Activated naive CD8-positive, alpha-beta T cell treated with anti-CD3 and anti-CD28 coated beads, Interleukin-2, amount 50 U/mL, for 24 hours (primary cell): ENCODE measurements around the gene SDK2.

Experiments used
- ATAC-seq: fragments of 150-1000 bp; cut with Tn5 transposase; one replicate; pipeline ENCODE4 v1.10.0; 2021
- DNase-seq: peaks from one replicate; pipeline ENCODE4 v3.0.0; 2021
- H3K27ac Mint-ChIP-seq: one replicate; pipeline ENCODE4 v1.8.0; 2021; ENCODE audit warnings: mild to moderate bottlenecking, mixed read lengths
- H3K27me3 Mint-ChIP-seq: one replicate; pipeline ENCODE4 v1.8.0; 2021; ENCODE audit warnings: mixed read lengths
- H3K36me3 Mint-ChIP-seq: one replicate; pipeline ENCODE4 v1.8.0; 2021; ENCODE audit warnings: low read depth, mixed read lengths
- H3K4me1 Mint-ChIP-seq: one replicate; pipeline ENCODE4 v1.8.0; 2021; ENCODE audit warnings: mixed read lengths
- H3K4me3 Mint-ChIP-seq: one replicate; pipeline ENCODE4 v1.8.0; 2021; ENCODE audit warnings: mild to moderate bottlenecking, moderate library complexity, mixed read lengths
- H3K9me3 Mint-ChIP-seq: one replicate; pipeline ENCODE4 v1.8.0; 2021; ENCODE audit warnings: mixed read lengths

Gene SDK2

GRCh38 chr17:73297934-73298861 lies 346.0 kb downstream of the SDK2 start:
- no peaks in the 10 kb centered on the region for H3K36me3 Mint-ChIP-seq

GRCh38 chr17:73293480-73293911 lies 350.7 kb downstream of the SDK2 start:
- Mint-ChIP-seq H3K27ac (no peak overlapping the region), H3K36me3 (no peaks in the 10 kb centered on the region), H3K9me3 (no peaks in the 10 kb centered on the region), H3K4me3 (no peak overlapping the region), H3K4me1 (peaks cover 20% of the 10 kb centered on the region), H3K27me3 (peaks cover 4% of the 10 kb centered on the region)
- no peak for ATAC-seq
- DNase-seq = no peak

More at GRCh38 chr17:73297934-73298861, 346.0 kb downstream of the SDK2 start:
- H3K27ac Mint-ChIP-seq = no peak overlapping the region
- H3K27me3 Mint-ChIP-seq = peaks cover 2% of the 10 kb centered on the region
- H3K4me1 Mint-ChIP-seq = no peaks in the 10 kb centered on the region
- no peak overlapping the region for H3K4me3 Mint-ChIP-seq
- ATAC-seq (peak; percentile 28), DNase-seq (no peak)
- H3K9me3 Mint-ChIP-seq = no peaks in the 10 kb centered on the region

- Mint-ChIP-seq H3K36me3 (no peaks in the 10 kb centered on the region), H3K4me3 (no peak overlapping the region), H3K27me3 (peaks cover 3% of the 10 kb centered on the region), H3K9me3 (no peaks in the 10 kb centered on the region), H3K4me1 (peaks cover 20% of the 10 kb centered on the region), H3K27ac (no peak overlapping the region)
- no peak for ATAC-seq
- DNase-seq = no peak
These were observed 351.2 kb downstream of the SDK2 start for GRCh38 chr17:73293031-73293430.

GRCh38 chr17:73292031-73292531 lies 352.2 kb downstream of the SDK2 start:
- Mint-ChIP-seq H3K27ac (no peak overlapping the region), H3K4me1 (peaks cover 20% of the 10 kb centered on the region), H3K27me3 (peaks cover 2% of the 10 kb centered on the region), H3K4me3 (no peak overlapping the region), H3K36me3 (no peaks in the 10 kb centered on the region), H3K9me3 (no peaks in the 10 kb centered on the region)
- ATAC-seq (no peak), DNase-seq (no peak)

- DNase-seq (no peak), ATAC-seq (peak; percentile 44)
- Mint-ChIP-seq H3K27me3 (peaks cover 2% of the 10 kb centered on the region), H3K4me1 (peaks cover 20% of the 10 kb centered on the region), H3K27ac (no peak overlapping the region), H3K36me3 (no peaks in the 10 kb centered on the region), H3K9me3 (no peaks in the 10 kb centered on the region), H3K4me3 (no peak overlapping the region)
These were observed 352.9 kb downstream of the SDK2 start for GRCh38 chr17:73291260-73291801.

GRCh38 chr17:73290399-73291259 lies 353.6 kb downstream of the SDK2 start:
- Mint-ChIP-seq H3K36me3 (no peaks in the 10 kb centered on the region), H3K27me3 (peaks cover 2% of the 10 kb centered on the region), H3K27ac (no peak overlapping the region), H3K4me3 (no peak overlapping the region), H3K9me3 (no peaks in the 10 kb centered on the region), H3K4me1 (peaks cover 20% of the 10 kb centered on the region)
- DNase-seq = no peak
- no peak for ATAC-seq

GRCh38 chr17:73289549-73290254 lies 354.5 kb downstream of the SDK2 start:
- DNase-seq (no peak), ATAC-seq (no peak)
- Mint-ChIP-seq H3K36me3 (no peaks in the 10 kb centered on the region), H3K9me3 (no peaks in the 10 kb centered on the region), H3K27me3 (peaks cover 2% of the 10 kb centered on the region), H3K27ac (no peak overlapping the region), H3K4me1 (peaks cover 20% of the 10 kb centered on the region), H3K4me3 (no peak overlapping the region)

- Mint-ChIP-seq H3K9me3 (no peaks in the 10 kb centered on the region), H3K36me3 (no peaks in the 10 kb centered on the region), H3K27me3 (peaks cover 2% of the 10 kb centered on the region), H3K4me1 (peaks cover 20% of the 10 kb centered on the region), H3K27ac (no peak overlapping the region), H3K4me3 (no peak overlapping the region)
- DNase-seq = no peak
- no peak for ATAC-seq
These were observed 355.5 kb downstream of the SDK2 start for GRCh38 chr17:73288534-73289302.

GRCh38 chr17:73286863-73287296 lies 357.4 kb downstream of the SDK2 start:
- DNase-seq = no peak
- Mint-ChIP-seq H3K27me3 (peaks cover 2% of the 10 kb centered on the region), H3K36me3 (no peaks in the 10 kb centered on the region), H3K4me1 (peaks cover 16% of the 10 kb centered on the region), H3K9me3 (no peaks in the 10 kb centered on the region), H3K27ac (no peak overlapping the region), H3K4me3 (no peak overlapping the region)
- no peak for ATAC-seq

- Mint-ChIP-seq H3K9me3 (no peaks in the 10 kb centered on the region), H3K4me3 (no peak overlapping the region), H3K36me3 (no peaks in the 10 kb centered on the region), H3K4me1 (peaks cover 9% of the 10 kb centered on the region), H3K27me3 (peaks cover 2% of the 10 kb centered on the region), H3K27ac (no peak overlapping the region)
- no peak for DNase-seq
- no peak for ATAC-seq
These were observed 358.1 kb downstream of the SDK2 start for GRCh38 chr17:73285916-73286862.

- ATAC-seq (no peak), DNase-seq (no peak)
- H3K4me1 Mint-ChIP-seq = peaks cover 4% of the 10 kb centered on the region
- no peaks in the 10 kb centered on the region for H3K36me3 Mint-ChIP-seq
- H3K9me3 Mint-ChIP-seq = no peaks in the 10 kb centered on the region
- peaks cover 2% of the 10 kb centered on the region for H3K27me3 Mint-ChIP-seq
- no peak overlapping the region for H3K27ac Mint-ChIP-seq
- no peak overlapping the region for H3K4me3 Mint-ChIP-seq
These were observed 358.7 kb downstream of the SDK2 start for GRCh38 chr17:73285603-73285908.

- H3K27me3 Mint-ChIP-seq = peaks cover 2% of the 10 kb centered on the region
- H3K36me3 Mint-ChIP-seq = no peaks in the 10 kb centered on the region
- no peak overlapping the region for H3K27ac Mint-ChIP-seq
- DNase-seq = no peak
- ATAC-seq = no peak
- no peaks in the 10 kb centered on the region for H3K4me1 Mint-ChIP-seq
- no peaks in the 10 kb centered on the region for H3K9me3 Mint-ChIP-seq
- H3K4me3 Mint-ChIP-seq = no peak overlapping the region
These were observed 359.2 kb downstream of the SDK2 start for GRCh38 chr17:73284906-73285602.
